Left ventricle myocardium inferior (tissue), 1 donor: Measurements from ENCODE around the gene ITIH5. TPM values are rescaled to one million over a fixed set of nuclear protein-coding genes. Genes with fewer than 3 reads are reported as not detected.
A peak's percentile ranks its signal among the peaks of the same experiment; 100 is the strongest.

Source experiments
- DNase-seq: peaks from one replicate; pipeline ENCODE4 v3.0.0-alpha.2; 2020
- H3K27ac ChIP-seq: fragments of 200-600 bp; replicated peaks from 2 replicates; pipeline ENCODE4 v1.8.0; 2021
- H3K27me3 ChIP-seq: fragments of 200-600 bp; 2 replicates; pipeline ENCODE4 v1.8.0; 2021; ENCODE audit warnings: low read depth
- H3K36me3 ChIP-seq: fragments of 200-600 bp; 2 replicates; pipeline ENCODE4 v1.8.0; 2021
- H3K4me1 ChIP-seq: fragments of 200-600 bp; 2 replicates; pipeline ENCODE4 v1.8.0; 2021
- H3K4me3 ChIP-seq: fragments of 200-600 bp; 2 replicates; pipeline ENCODE4 v1.8.0; 2021; ENCODE audit warnings: mild to moderate bottlenecking, moderate library complexity
- H3K9me3 ChIP-seq: fragments of 200-600 bp; replicated peaks from 2 replicates; pipeline ENCODE4 v1.8.0; 2021
- intact Hi-C: fragments of 100-400 bp; cut with micrococcal nuclease; formaldehyde crosslinking; loops from one replicate; pipeline ENCODE4 v1.11.0; 2022
- total RNA-seq: library from RNA; stranded (reverse); fragmentation: NEBNext Ultra II Directional; extraction: Animal tissue kit (Norgen Biotek cat#: 25700); gene quantifications from one replicate; pipeline ENCODE4 v1.2.1, GENCODE V29; 2021
- TF ChIP-seq, protein P1 (sequence below): fragments of 200-600 bp; IDR thresholded peaks from 2 replicates; pipeline ENCODE4 v1.8.0; 2021; ENCODE audit warnings: antibody characterized with exemption, mild to moderate bottlenecking, borderline replicate concordance
- donor health status: DM: no; HTN: yes; CAD: no; lungs with severe emphysema.

ITIH5 gene
- total RNA-seq, 1 donor from 2014 or later: 10.8 TPM

DNA sequence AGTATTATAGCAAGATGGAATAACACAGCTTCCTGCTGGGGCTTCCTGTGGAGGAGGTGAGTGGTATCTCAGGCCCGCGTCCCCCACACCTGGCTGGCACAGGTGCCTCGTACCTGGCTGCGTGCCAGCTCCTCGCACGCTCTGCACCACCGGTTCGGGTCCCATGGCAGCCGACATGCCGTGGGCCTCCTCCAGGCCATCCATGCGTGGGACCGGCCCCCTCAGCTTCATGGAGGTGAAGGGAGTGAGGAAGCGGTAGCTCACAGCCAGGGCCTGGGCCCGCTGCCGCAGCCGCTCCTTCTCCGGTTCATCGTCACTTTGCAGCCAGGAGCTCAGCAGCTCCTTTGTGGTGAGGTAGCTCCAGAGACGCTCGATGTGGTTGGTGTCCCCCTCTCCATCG, 90.4 kb downstream of the ITIH5 start:
- no peak for DNase-seq
- TF ChIP-seq, protein P1, sequence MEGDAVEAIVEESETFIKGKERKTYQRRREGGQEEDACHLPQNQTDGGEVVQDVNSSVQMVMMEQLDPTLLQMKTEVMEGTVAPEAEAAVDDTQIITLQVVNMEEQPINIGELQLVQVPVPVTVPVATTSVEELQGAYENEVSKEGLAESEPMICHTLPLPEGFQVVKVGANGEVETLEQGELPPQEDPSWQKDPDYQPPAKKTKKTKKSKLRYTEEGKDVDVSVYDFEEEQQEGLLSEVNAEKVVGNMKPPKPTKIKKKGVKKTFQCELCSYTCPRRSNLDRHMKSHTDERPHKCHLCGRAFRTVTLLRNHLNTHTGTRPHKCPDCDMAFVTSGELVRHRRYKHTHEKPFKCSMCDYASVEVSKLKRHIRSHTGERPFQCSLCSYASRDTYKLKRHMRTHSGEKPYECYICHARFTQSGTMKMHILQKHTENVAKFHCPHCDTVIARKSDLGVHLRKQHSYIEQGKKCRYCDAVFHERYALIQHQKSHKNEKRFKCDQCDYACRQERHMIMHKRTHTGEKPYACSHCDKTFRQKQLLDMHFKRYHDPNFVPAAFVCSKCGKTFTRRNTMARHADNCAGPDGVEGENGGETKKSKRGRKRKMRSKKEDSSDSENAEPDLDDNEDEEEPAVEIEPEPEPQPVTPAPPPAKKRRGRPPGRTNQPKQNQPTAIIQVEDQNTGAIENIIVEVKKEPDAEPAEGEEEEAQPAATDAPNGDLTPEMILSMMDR: no peak
- Histone ChIP-seq H3K36me3 (peaks cover 16% of the 10 kb centered on the region), H3K27ac (no peak overlapping the region), H3K4me1 (no peaks in the 10 kb centered on the region), H3K27me3 (peaks cover 4% of the 10 kb centered on the region), H3K9me3 (no peaks in the 10 kb centered on the region), H3K4me3 (no peak overlapping the region)
- intact Hi-C loops: no loop called here

DNA sequence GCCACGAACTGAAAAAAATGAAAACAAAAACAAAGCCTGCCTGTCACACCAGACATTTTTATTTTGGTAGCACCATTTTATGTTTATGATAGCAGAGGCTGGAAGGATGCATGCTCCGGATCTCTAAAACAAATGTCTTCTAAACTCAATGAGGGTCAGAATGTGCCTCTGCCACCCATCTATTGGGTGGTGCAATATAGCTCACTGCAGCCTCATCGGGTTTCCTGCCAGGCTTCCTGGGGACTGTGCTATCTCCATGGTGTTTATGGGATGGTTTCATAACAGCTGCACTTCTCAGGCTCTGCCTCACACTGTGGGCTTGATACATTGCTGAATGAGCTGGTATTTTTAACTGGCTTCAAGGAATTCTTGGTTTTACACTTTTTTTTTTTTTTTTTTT, 94.4 kb downstream of the ITIH5 start:
- TF ChIP-seq, protein P1: no peak
- Histone ChIP-seq H3K27ac (peak overlapping the region; percentile 14), H3K27me3 (peaks cover 7% of the 10 kb centered on the region), H3K9me3 (no peaks in the 10 kb centered on the region), H3K4me1 (no peaks in the 10 kb centered on the region), H3K36me3 (peaks cover 10% of the 10 kb centered on the region), H3K4me3 (no peak overlapping the region)
- no peak for DNase-seq
- intact Hi-C loops: no loop called here

DNA sequence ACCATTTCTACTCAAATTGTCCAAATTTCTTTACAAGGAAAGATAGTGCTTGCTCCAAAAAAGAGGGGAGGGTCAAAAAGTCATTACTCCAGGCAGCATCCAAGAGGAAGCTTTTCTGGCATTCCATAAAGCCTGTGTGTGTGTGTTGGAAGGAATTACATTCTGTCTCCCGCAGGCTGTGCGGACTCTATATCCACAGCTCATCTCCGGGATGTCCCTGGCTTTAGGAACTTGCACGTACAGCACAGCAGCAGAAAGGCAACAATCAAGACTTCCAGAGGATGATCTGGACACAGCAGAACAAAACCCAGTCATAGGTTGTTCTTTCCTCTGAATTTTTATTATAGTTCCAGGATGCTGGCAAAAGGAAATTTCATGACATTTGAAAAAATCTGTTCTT, 94.8 kb downstream of the ITIH5 start:
- Histone ChIP-seq H3K27ac (peak overlapping the region; percentile 14), H3K27me3 (peaks cover 7% of the 10 kb centered on the region), H3K9me3 (no peaks in the 10 kb centered on the region), H3K4me3 (no peak overlapping the region), H3K36me3 (peaks cover 9% of the 10 kb centered on the region), H3K4me1 (no peaks in the 10 kb centered on the region)
- intact Hi-C loops: no loop called here
- TF ChIP-seq, protein P1: no peak
- no peak for DNase-seq

DNA sequence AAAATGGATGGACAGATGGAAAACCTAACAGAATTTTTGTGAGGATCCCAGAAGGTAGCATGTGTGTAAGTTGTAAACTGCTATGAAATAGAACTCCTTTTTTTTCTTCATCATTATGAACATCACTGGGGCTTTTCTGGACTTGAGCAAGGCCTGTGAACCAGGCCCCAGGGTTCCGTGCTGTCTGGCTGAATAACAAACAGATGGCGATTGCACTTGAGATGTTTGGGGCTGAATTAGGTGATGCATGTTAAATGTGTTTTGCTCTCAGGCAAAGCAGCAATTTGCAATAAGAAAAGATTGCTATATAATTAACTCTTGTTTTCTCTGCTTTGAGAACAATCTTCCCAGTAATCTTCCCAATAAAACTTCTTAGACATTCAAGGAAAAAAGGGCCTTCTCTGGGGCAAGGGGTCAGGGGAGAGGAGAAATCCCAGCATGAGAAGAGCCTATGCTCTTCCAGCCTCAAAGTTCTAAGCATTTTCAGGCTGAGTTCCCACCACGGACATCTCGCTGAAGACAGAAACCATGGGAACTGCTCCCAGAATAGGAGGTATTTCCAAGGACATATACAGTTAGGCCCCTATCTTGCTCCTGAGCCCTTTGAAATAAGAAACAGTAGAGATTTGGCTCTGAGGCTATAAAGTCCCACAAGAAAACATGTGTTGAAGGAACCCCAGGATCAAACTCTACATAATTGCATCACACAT, 98.7 kb downstream of the ITIH5 start:
- peaks cover 4% of the 10 kb centered on the region for H3K36me3 ChIP-seq
- no peak overlapping the region for H3K27ac ChIP-seq
- peaks cover 4% of the 10 kb centered on the region for H3K27me3 ChIP-seq
- TF ChIP-seq, protein P1: no peak
- no peak overlapping the region for H3K4me3 ChIP-seq
- intact Hi-C loops: no loop called here
- DNase-seq: no peak
- peaks cover 12% of the 10 kb centered on the region for H3K4me1 ChIP-seq
- H3K9me3 ChIP-seq: no peaks in the 10 kb centered on the region

DNA sequence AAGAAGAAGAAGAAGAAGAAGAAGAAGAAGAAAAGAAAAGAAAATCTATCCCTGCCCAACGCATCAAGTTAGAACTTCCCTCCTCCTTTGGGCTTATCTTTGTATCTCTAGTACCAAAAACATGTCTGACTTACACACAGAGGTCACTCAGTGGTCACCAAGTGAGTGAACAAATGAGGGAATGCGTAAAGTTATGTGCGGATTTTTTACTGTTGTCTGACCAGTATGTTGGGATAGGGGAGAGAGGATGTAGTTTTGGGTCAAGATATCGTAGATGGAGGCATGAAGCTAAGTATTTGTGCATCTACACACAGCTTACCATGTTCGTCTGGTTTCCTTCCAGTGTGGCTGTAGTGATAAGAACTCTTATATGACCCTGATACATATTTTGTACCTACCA, 99.9 kb downstream of the ITIH5 start:
- Histone ChIP-seq H3K9me3 (no peaks in the 10 kb centered on the region), H3K4me3 (no peak overlapping the region), H3K36me3 (peaks cover 4% of the 10 kb centered on the region), H3K4me1 (peaks cover 24% of the 10 kb centered on the region), H3K27ac (no peak overlapping the region), H3K27me3 (peaks cover 4% of the 10 kb centered on the region)
- TF ChIP-seq, protein P1: no peak
- no peak for DNase-seq
- intact Hi-C loops: no loop called here
